Psoas muscle (tissue), 8 donors: Measurements from ENCODE around the gene TAOK3. TPM values are rescaled to one million over a fixed set of nuclear protein-coding genes. Genes with fewer than 3 reads are reported as not detected.

ENCODE experiments used
- ATAC-seq, 4 donors: fragments of 200-7000 bp; cut with Tn5 transposase; one replicate each; pipeline ENCODE4 v1.9.1; 2020; ENCODE audit warnings: moderate library complexity in 3 of 4, mild to moderate bottlenecking in 2 of 4
- DNase-seq, 2 donors: peaks; one replicate each; pipeline ENCODE4 v3.0.0-alpha.2; 2020
- H3K27ac ChIP-seq: fragments of 200-600 bp; one replicate; pipeline ENCODE4 v1.8.0; 2022
- H3K27me3 ChIP-seq, 3 donors: fragments of 200-600 bp in 1 of 3; one replicate each; pipeline versions ENCODE4 v1.6.1 to v1.8.0; 2013 to 2022; ENCODE audit warnings: low read length in 2 of 3, mild to moderate bottlenecking in 2 of 3, moderate library complexity in 1 of 3; ENCODE audit not compliant: insufficient read depth in 3 of 3
- H3K36me3 ChIP-seq, 2 donors: fragments of 200-600 bp in 1 of 2; one replicate each; pipeline versions ENCODE4 v1.6.1 to v1.8.0; 2013 to 2022; ENCODE audit warnings: low read depth in 1 of 2, mild to moderate bottlenecking in 1 of 2, moderate library complexity in 1 of 2; ENCODE audit not compliant: insufficient read depth in 1 of 2
- H3K4me1 ChIP-seq: fragments of 200-600 bp; one replicate; pipeline ENCODE4 v1.8.0; 2022
- H3K4me3 ChIP-seq: fragments of 200-600 bp; one replicate; pipeline ENCODE4 v1.8.0; 2022; ENCODE audit warnings: mild to moderate bottlenecking
- H3K9me3 ChIP-seq: fragments of 200-600 bp; one replicate; pipeline ENCODE4 v1.8.0; 2022
- WGBS, 3 donors: extraction: QIAGEN DNeasy Blood & Tissue Kit; methylation state at CpG; one replicate each; pipeline versions ENCODE4 v1.1.6 to v1.1.7; 2013; 5-methylcytosine and 5-hydroxymethylcytosine counted together
- intact Hi-C, 2 donors: fragments of 100-400 bp; cut with DNase I; formaldehyde crosslinking; loops; one replicate each; pipeline versions ENCODE4 v1.11.0 to v1.14.2; 2022
- polyA plus RNA-seq, 3 donors: library from polyadenylated mRNA; stranded (reverse); fragments of 200-250 nt; gene quantifications; one replicate each; pipeline ENCODE4 v1.2.3, GENCODE V29; 2013
- total RNA-seq, 4 donors: library from RNA; stranded (reverse); fragmentation: NEBNext Ultra II Directional in 2 of 4; extraction: Animal tissue kit (Norgen Biotek cat#: 25700) in 2 of 4; gene quantifications; one replicate each; pipeline versions ENCODE4 v1.2.1 to v1.2.4, GENCODE V29; 2021 to 2023
- TF ChIP-seq, protein P1 (sequence below): fragments of 200-600 bp; IDR thresholded peaks from one replicate; pipeline ENCODE4 v1.8.0; 2022; ENCODE audit warnings: antibody characterized with exemption
- donor health status: healthy with polysubstance abuse.
- donor health status: DM: no; HTN: no; CAD: no; lungs with moderate emphysema.
- donor health status: Bipolar disorder and iron deficiency.
- donor health status: healthy.
- donor health status: DM: yes; HTN: yes; CAD: no.
- donor health status: DM: no; HTN: no; CAD: no.
- donor health status: DM: no; HTN: no; CAD: no.
- donor health status: DM: yes; HTN: yes; CAD: no.

Gene TAOK3
- total and polyA plus RNA-seq, 7 donors = 6.5 to 22.2 (median 18.2) TPM

DNA sequence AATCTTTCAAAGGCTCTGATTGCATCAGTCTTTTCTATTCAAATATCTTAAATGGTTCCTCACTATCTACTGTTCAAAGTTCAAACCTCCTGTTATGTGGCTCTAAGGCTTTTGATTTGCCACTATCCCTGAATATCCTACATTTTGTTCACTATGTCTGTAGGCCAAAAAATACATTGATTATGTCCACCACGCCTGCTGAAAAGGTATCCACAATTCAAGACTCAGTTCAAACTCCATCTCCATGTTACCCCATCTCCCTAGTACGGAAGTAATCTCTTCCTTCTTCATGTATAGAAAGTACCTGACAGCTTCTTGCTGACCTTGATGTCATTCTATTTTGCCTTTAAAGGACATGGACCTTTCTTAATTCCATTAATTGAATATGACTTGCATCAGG lies 24.8 kb downstream of the TAOK3 start:
- Histone ChIP-seq H3K36me3 (no peaks in the 10 kb centered on the region), H3K4me1 (peaks cover 9% of the 10 kb centered on the region), H3K27me3 (no peaks in the 10 kb centered on the region), H3K9me3 (no peaks in the 10 kb centered on the region), H3K27ac (no peak overlapping the region), H3K4me3 (no peak overlapping the region)
- TF ChIP-seq, protein P1, sequence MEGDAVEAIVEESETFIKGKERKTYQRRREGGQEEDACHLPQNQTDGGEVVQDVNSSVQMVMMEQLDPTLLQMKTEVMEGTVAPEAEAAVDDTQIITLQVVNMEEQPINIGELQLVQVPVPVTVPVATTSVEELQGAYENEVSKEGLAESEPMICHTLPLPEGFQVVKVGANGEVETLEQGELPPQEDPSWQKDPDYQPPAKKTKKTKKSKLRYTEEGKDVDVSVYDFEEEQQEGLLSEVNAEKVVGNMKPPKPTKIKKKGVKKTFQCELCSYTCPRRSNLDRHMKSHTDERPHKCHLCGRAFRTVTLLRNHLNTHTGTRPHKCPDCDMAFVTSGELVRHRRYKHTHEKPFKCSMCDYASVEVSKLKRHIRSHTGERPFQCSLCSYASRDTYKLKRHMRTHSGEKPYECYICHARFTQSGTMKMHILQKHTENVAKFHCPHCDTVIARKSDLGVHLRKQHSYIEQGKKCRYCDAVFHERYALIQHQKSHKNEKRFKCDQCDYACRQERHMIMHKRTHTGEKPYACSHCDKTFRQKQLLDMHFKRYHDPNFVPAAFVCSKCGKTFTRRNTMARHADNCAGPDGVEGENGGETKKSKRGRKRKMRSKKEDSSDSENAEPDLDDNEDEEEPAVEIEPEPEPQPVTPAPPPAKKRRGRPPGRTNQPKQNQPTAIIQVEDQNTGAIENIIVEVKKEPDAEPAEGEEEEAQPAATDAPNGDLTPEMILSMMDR = no peak
- WGBS, 3 donors = 95 to 99% (median 97%) methylated on average over 2 of the region's 2 CpGs
- DNase-seq (no peak), ATAC-seq (no peak)
- intact Hi-C loops = no loop called here

DNA sequence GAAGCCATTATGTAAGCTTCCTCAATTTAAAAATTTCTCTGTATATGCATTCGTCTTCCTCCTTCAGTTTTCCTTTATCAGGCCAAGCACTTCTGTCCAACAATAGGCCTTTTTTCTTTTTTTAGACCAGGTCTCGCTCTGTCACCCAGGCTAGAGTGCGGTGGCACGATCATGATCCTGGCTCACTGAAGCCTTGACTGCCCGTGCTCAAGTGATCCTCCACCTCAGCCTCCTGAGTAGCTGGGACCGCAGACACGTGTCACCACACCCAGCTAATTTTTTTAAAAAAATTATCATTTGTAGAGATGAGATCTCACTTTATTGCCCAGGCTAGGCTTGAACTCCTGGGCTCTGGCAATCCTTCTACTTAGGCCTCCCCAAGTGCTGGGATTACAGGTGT lies 25.8 kb downstream of the TAOK3 start:
- TF ChIP-seq, protein P1 = no peak
- Histone ChIP-seq H3K4me1 (peaks cover 9% of the 10 kb centered on the region), H3K36me3 (no peaks in the 10 kb centered on the region), H3K27me3 (no peaks in the 10 kb centered on the region), H3K4me3 (no peak overlapping the region), H3K9me3 (no peaks in the 10 kb centered on the region), H3K27ac (no peak overlapping the region)
- DNase-seq (no peak), ATAC-seq (no peak)
- WGBS, 3 donors = 66 to 79% (median 70%) methylated on average over 7 of the region's 7 CpGs
- intact Hi-C loops = no loop called here

DNA sequence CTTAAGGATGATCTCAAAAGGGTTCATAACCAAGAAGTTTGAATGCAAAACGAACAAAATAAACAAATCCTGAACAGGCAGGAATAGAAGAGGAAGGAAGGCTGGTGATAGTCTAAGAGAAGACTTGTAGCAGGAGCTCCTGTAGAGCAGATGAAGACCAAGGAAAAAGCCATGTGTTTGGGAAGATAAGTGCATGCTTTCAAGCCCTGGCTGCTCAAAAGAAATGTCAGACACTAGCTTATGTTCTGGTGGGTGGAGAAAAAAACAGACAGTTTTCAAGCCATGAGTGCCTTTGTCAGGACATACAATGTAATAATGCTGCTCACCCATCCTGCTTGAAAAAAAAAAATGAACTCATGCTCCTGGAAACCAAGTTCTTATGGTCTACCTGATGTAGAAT lies 27.4 kb downstream of the TAOK3 start:
- intact Hi-C loops = no loop called here
- Histone ChIP-seq H3K4me1 (peaks cover 9% of the 10 kb centered on the region), H3K4me3 (no peak overlapping the region), H3K27ac (no peak overlapping the region), H3K9me3 (no peaks in the 10 kb centered on the region), H3K36me3 (no peaks in the 10 kb centered on the region), H3K27me3 (no peaks in the 10 kb centered on the region)
- ATAC-seq (no peak), DNase-seq (no peak)
- TF ChIP-seq, protein P1 = no peak
- WGBS, 3 donors = 45 to 62% (median 56%) methylated on average over 1 of the region's 1 CpG

DNA sequence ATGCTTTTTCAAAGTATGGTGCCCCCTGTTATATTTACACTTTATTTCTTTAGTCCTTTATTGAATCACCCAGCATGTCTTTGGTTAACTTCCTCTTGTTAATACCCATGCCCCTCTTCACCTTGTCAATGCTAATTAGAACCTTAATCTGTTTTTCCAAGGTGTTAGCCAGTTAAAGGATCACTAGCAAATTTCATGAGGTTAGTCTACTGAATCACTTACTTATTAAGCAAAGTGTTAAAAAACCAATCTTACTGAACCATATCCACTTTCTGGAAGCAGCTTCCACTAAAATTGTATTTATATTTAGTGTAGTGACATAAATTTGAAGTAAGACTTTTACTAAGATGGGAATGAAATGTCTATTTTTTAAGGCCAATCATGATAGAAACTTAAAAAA lies 27.9 kb downstream of the TAOK3 start:
- H3K27ac ChIP-seq = no peak overlapping the region
- intact Hi-C loops = no loop called here

DNA sequence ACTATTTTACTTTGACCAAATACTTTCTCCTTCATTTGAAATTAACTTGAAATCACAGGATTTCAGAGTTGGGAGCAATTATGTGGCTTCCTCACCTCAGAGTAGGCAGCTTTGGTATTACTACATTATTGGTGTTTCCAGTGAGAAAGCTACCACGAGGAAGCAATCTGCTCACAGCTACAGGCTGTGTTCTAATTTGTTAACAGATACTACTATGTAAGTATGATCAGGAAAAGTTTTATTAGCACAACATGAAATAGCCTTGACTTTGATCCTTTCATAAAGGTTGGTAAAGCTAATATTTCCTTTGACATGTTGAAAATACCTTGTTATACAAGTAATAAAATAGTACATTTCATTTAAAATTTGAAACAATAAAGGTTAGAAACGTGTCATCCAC lies 30.6 kb downstream of the TAOK3 start:
- Histone ChIP-seq H3K4me3 (no peak overlapping the region), H3K4me1 (peaks cover 6% of the 10 kb centered on the region), H3K27ac (no peak overlapping the region), H3K36me3 (no peaks in the 10 kb centered on the region), H3K9me3 (no peaks in the 10 kb centered on the region), H3K27me3 (no peaks in the 10 kb centered on the region)
- intact Hi-C loops = no loop called here
- ATAC-seq = no peak
- no peak for DNase-seq
- TF ChIP-seq, protein P1 = no peak
- 57 to 64% (median 57%) methylated on average over 2 of the region's 2 CpGs for WGBS, 3 donors

More for the DNA sequence above, 27.9 kb downstream of the TAOK3 start:
- Histone ChIP-seq H3K4me3 (no peak overlapping the region), H3K4me1 (peaks cover 9% of the 10 kb centered on the region), H3K9me3 (no peaks in the 10 kb centered on the region), H3K27me3 (no peaks in the 10 kb centered on the region), H3K36me3 (no peaks in the 10 kb centered on the region)
- TF ChIP-seq, protein P1 = no peak
- no peak for DNase-seq
- ATAC-seq = no peak
